Upper lobe of left lung (tissue), 6 donors: ENCODE data around the gene SARS1. TPM values are rescaled to one million over a fixed set of nuclear protein-coding genes. Genes with fewer than 3 reads are reported as not detected.

Experiments used
- ATAC-seq, 2 donors: fragments of 200-7000 bp; cut with Tn5 transposase; one replicate each; pipeline ENCODE4 v1.9.1; 2022; ENCODE audit warnings: mild to moderate bottlenecking in 2 of 2, moderate library complexity in 2 of 2; ENCODE audit not compliant: low FRiP score in 2 of 2
- DNase-seq, 2 donors: peaks; one replicate each; pipeline ENCODE4 v3.0.0-alpha.2; 2019 to 2020
- H3K27ac ChIP-seq, 4 donors: fragments of 200-600 bp; sonication (generic); one replicate each; pipeline ENCODE4 v1.5.1; 2016 to 2019
- H3K27me3 ChIP-seq, 4 donors: fragments of 200-600 bp; sonication (generic); one replicate each; pipeline ENCODE4 v1.5.1; 2017 to 2019
- H3K36me3 ChIP-seq, 4 donors: fragments of 200-600 bp; sonication (generic); one replicate each; pipeline ENCODE4 v1.5.1; 2016 to 2019
- H3K4me1 ChIP-seq, 4 donors: fragments of 200-600 bp; sonication (generic); one replicate each; pipeline ENCODE4 v1.5.1; 2018 to 2019
- H3K4me3 ChIP-seq, 4 donors: fragments of 200-600 bp; sonication (generic); one replicate each; pipeline ENCODE4 v1.5.1; 2017 to 2019; ENCODE audit warnings: mild to moderate bottlenecking in 2 of 4, moderate library complexity in 1 of 4
- H3K9me3 ChIP-seq, 4 donors: fragments of 200-600 bp; sonication (generic); one replicate each; pipeline ENCODE4 v1.5.1; 2018 to 2019
- CTCF ChIP-seq, 6 experiments: fragments of 450-650 bp in 4 of 6; fragments of 200-600 bp in 2 of 6; sonication (generic) in 2 of 6; IDR thresholded peaks; one replicate each; pipeline ENCODE4 v1.5.1; 2016 to 2019; ENCODE audit warnings: antibody characterized with exemption in 6 of 6
- EP300 ChIP-seq, 4 donors: sonication (generic); formaldehyde crosslinking; IDR thresholded peaks; one replicate each; pipeline ENCODE4 v1.5.1; 2017; ENCODE audit warnings: antibody characterized with exemption in 4 of 4, control low read depth in 2 of 4
- POLR2A ChIP-seq, 4 donors: fragments of 450-650 bp; IDR thresholded peaks; one replicate each; pipeline ENCODE4 v1.5.1; 2016 to 2017; ENCODE audit warnings: antibody characterized with exemption in 4 of 4, mild to moderate bottlenecking in 2 of 4
- POLR2AphosphoS5 ChIP-seq, 2 donors: sonication (generic); formaldehyde crosslinking; IDR thresholded peaks; one replicate each; pipeline ENCODE4 v1.5.1; 2017; ENCODE audit warnings: antibody characterized with exemption in 2 of 2
- WGBS, 2 donors: methylation state at CpG; one replicate each; pipeline ENCODE4 v1.1.5; 2017 to 2018; 5-methylcytosine and 5-hydroxymethylcytosine counted together
- total RNA-seq, 6 donors: library from RNA; depleted of rRNA in 4 of 6; stranded (reverse); fragments of >200 nt in 4 of 6; gene quantifications; one replicate each; pipeline versions ENCODE4 v1.1.0 to v1.2.1, GENCODE V29; 2016 to 2021
- donor health status: DM: no; HTN: no; CAD: no; lungs with moderate emphysema.
- donor health status: DM: no; HTN: yes; CAD: no; lungs with severe emphysema.

SARS1 gene
- total RNA-seq, 6 donors from 2014 or later: 126 to 212 (median 160) TPM

GRCh38 chr1:109253803-109254620 is 40.3 kb downstream of the SARS1 start:
- TF ChIP-seq POLR2AphosphoS5 (IDR thresholded peaks at IDR 0.05) (no peak), CTCF (IDR thresholded peaks at IDR 0.05) (no peak), EP300 (IDR thresholded peaks at IDR 0.05) (no peak)
- H3K36me3 ChIP-seq: no peaks in the 10 kb centered on the region
- 45 to 55% methylated on average over 5 to 9 of the region's 9 CpGs for WGBS, 2 donors
- H3K4me3 ChIP-seq: no peak overlapping the region
- DNase-seq: no peak
- H3K9me3 ChIP-seq: no peaks in the 10 kb centered on the region
- peak overlapping the region; percentile 53 to 58 (median 57) for H3K27ac ChIP-seq
- peaks cover 0 to 7% (median 2%) of the 10 kb centered on the region in 4 donors for H3K27me3 ChIP-seq
- H3K4me1 ChIP-seq: peaks cover 15 to 33% (median 22%) of the 10 kb centered on the region in 4 donors
- ATAC-seq: no peak

GRCh38 chr1:109254621-109255096 is 40.9 kb downstream of the SARS1 start:
- TF ChIP-seq POLR2A (IDR thresholded peaks at IDR 0.05) (no peak), POLR2AphosphoS5 (IDR thresholded peaks at IDR 0.05) (no peak), CTCF (IDR thresholded peaks at IDR 0.05) (no peak), EP300 (IDR thresholded peaks at IDR 0.05) (no peak)
- Histone ChIP-seq H3K4me1 (peaks cover 15 to 28% (median 19%) of the 10 kb centered on the region in 4 donors), H3K9me3 (no peaks in the 10 kb centered on the region), H3K4me3 (no peak overlapping the region), H3K27ac (peak overlapping the region in 2 of 4 donors; percentile 57 to 58), H3K27me3 (peaks cover 0 to 5% (median 2%) of the 10 kb centered on the region in 4 donors), H3K36me3 (no peaks in the 10 kb centered on the region)
- WGBS, 2 donors: 78 to 83% methylated on average over 6 to 7 of the region's 7 CpGs
- DNase-seq: peak in 1 of 2 donors; percentile 55
- ATAC-seq: no peak

GRCh38 chr1:109255097-109255651 is 41.5 kb downstream of the SARS1 start:
- Histone ChIP-seq H3K4me1 (peaks cover 12 to 23% (median 16%) of the 10 kb centered on the region in 4 donors), H3K27ac (peak overlapping the region in 2 of 4 donors; percentile 57 to 58), H3K4me3 (no peak overlapping the region), H3K27me3 (peaks cover 0 to 1% (median 0%) of the 10 kb centered on the region in 4 donors), H3K9me3 (no peaks in the 10 kb centered on the region), H3K36me3 (no peaks in the 10 kb centered on the region)
- no peak for DNase-seq
- no peak for ATAC-seq
- TF ChIP-seq POLR2A (IDR thresholded peaks at IDR 0.05) (no peak), POLR2AphosphoS5 (IDR thresholded peaks at IDR 0.05) (no peak), CTCF (IDR thresholded peaks at IDR 0.05) (no peak), EP300 (IDR thresholded peaks at IDR 0.05) (no peak)
- 67 to 75% methylated on average over 14 to 15 of the region's 15 CpGs for WGBS, 2 donors

- no peak for TF ChIP-seq EP300 (IDR thresholded peaks at IDR 0.05)
- TF ChIP-seq POLR2AphosphoS5 (IDR thresholded peaks at IDR 0.05): no peak
- no peak for TF ChIP-seq POLR2A (IDR thresholded peaks at IDR 0.05)
- no peak for TF ChIP-seq CTCF (IDR thresholded peaks at IDR 0.05)
- Histone ChIP-seq H3K4me3 (no peak overlapping the region), H3K4me1 (peaks cover 9 to 20% (median 16%) of the 10 kb centered on the region in 4 donors), H3K9me3 (no peaks in the 10 kb centered on the region), H3K27me3 (no peaks in the 10 kb centered on the region), H3K36me3 (no peaks in the 10 kb centered on the region), H3K27ac (no peak overlapping the region)
- ATAC-seq (no peak), DNase-seq (no peak)
- WGBS, 2 donors: 89 to 97% methylated on average over 5 of the region's 5 CpGs
These were observed 42.0 kb downstream of the SARS1 start for GRCh38 chr1:109255678-109256077.
